HG02623 (cell line): Measurements from ENCODE around the gene PPP4R3C.
"Not testable (repeated sequence)": the region's sequence is repeated elsewhere in the genome, so short reads cannot be mapped to it uniquely, and the experiment has no call there.

Experiments used
- ATAC-seq: cut with Tn5 transposase; IDR thresholded peaks from one replicate; pipeline ENCODE4 v1.9.1; 2021; ENCODE audit warnings: moderate library complexity; ENCODE audit not compliant: unreplicated experiment

PPP4R3C gene

GRCh38 chrX:27463187-27463586 is at the start of gene PPP4R3C:
Gene PPP4R3C (minus strand): TSS chrX:27463341. CDS start chrX:27463296, 45 bp downstream.
- no peak for ATAC-seq

- ATAC-seq, result no peak
Observed at GRCh38 chrX:27491397-27491796, 28.3 kb upstream of the PPP4R3C start.

- ATAC-seq, result no peak
Observed at GRCh38 chrX:27466051-27466450, 2.9 kb upstream of the PPP4R3C start.

- no peak for ATAC-seq
Observed at GRCh38 chrX:27465036-27465435, 1.9 kb upstream of the PPP4R3C start.

GRCh38 chrX:27459129-27459528 is 4.0 kb downstream of the PPP4R3C start:
- ATAC-seq, result not testable (repeated sequence)

GRCh38 chrX:27458544-27458943 is 4.6 kb downstream of the PPP4R3C start:
- ATAC-seq, result not testable (repeated sequence)

- no peak for ATAC-seq
Observed at GRCh38 chrX:27451324-27451723, 11.8 kb downstream of the PPP4R3C start.

GRCh38 chrX:27446423-27446822 is 16.7 kb downstream of the PPP4R3C start:
- no peak for ATAC-seq

GRCh38 chrX:27445438-27445837 is 17.7 kb downstream of the PPP4R3C start:
- ATAC-seq, result no peak

GRCh38 chrX:27444093-27444908 is 18.8 kb downstream of the PPP4R3C start:
- ATAC-seq, result no peak

- ATAC-seq, result not testable (repeated sequence)
Observed at GRCh38 chrX:27442392-27442791, 20.7 kb downstream of the PPP4R3C start.

GRCh38 chrX:27439771-27440170 is 23.4 kb downstream of the PPP4R3C start:
- no peak for ATAC-seq

GRCh38 chrX:27438937-27439336 is 24.2 kb downstream of the PPP4R3C start:
- ATAC-seq, result no peak

- ATAC-seq, result no peak
Observed at GRCh38 chrX:27435031-27435430, 28.1 kb downstream of the PPP4R3C start.
